H1 (cell line): ENCODE data around the gene IQCE. TPM values are rescaled to one million over a fixed set of nuclear protein-coding genes. Genes with fewer than 3 reads are reported as not detected.

Experiments used
- CTCF ChIA-PET: fragments of 300-600 bp; sonication (Branson Sonifier 250); formaldehyde crosslinking; loops from one replicate; lab custom pipeline; 2021; ENCODE audit not compliant: partially characterized antibody; lab: Charles Lee
- POLR2A ChIA-PET: fragments of 300-600 bp; sonication (Branson Sonifier 250); formaldehyde crosslinking; loops from one replicate; lab custom pipeline; 2021; ENCODE audit warnings: inconsistent platforms; ENCODE audit not compliant: partially characterized antibody; lab: Charles Lee
- DNase-seq, 2 experiments: peaks; one replicate each; pipeline versions ENCODE4 v3.0.0 to v3.0.0-alpha.2; 2010 to 2022; ENCODE audit warnings: low spot score in 2 of 2, low read depth in 1 of 2, mixed read lengths in 1 of 2
- FAIRE-seq: peaks from 2 replicates; lab custom pipeline; 2011; peaks lifted over from hg19 to GRCh38; lab: Jason Lieb, UNC
- H2AFZ ChIP-seq: 2 replicates; pipeline ENCODE4 v1.8.1; 2012; ENCODE audit warnings: low read length, inconsistent platforms
- H2AK5ac ChIP-seq: 2 replicates; pipeline ENCODE4 v1.6.1; 2013; ENCODE audit warnings: low read depth, low read length
- H2BK120ac ChIP-seq: replicated peaks from 2 replicates; pipeline ENCODE3; 2013; ENCODE audit warnings: low read depth, low read length, inconsistent platforms
- H2BK12ac ChIP-seq: 2 replicates; pipeline ENCODE4 v1.6.1; 2013; ENCODE audit warnings: low read depth, low read length
- H2BK15ac ChIP-seq: 2 replicates; pipeline ENCODE4 v1.6.1; 2013; ENCODE audit warnings: low read length
- H2BK20ac ChIP-seq: 2 replicates; pipeline ENCODE4 v1.6.1; 2013; ENCODE audit warnings: low read length
- H2BK5ac ChIP-seq: 2 replicates; pipeline ENCODE4 v1.6.1; 2013; ENCODE audit warnings: low read depth, low read length
- H3K14ac ChIP-seq: 2 replicates; pipeline ENCODE4 v1.6.1; 2013; ENCODE audit warnings: inconsistent platforms; ENCODE audit not compliant: insufficient read length
- H3K18ac ChIP-seq: 2 replicates; pipeline ENCODE4 v1.6.1; 2013; ENCODE audit warnings: low read length; ENCODE audit errors: extremely low read depth
- H3K23ac ChIP-seq: 2 replicates; pipeline ENCODE4 v1.6.1; 2013; ENCODE audit warnings: inconsistent platforms; ENCODE audit not compliant: insufficient read length
- H3K23me2 ChIP-seq: 2 replicates; pipeline ENCODE4 v1.6.1; 2013; ENCODE audit warnings: low read depth, low read length
- H3K27ac ChIP-seq: 2 replicates; pipeline ENCODE4 v1.6.1; 2011; ENCODE audit warnings: low read depth, low read length, inconsistent platforms
- H3K27me3 ChIP-seq, 4 experiments: replicated peaks in 1 of 4; 1 replicate in 1 of 4; 2 replicates in 3 of 4; pipeline versions ENCODE4 v1.6.1 to v1.8.1; 2011 to 2013; ENCODE audit warnings: low read length in 3 of 4, mild to moderate bottlenecking in 3 of 4, inconsistent platforms in 2 of 4, mixed read lengths in 2 of 4, moderate library complexity in 1 of 4; ENCODE audit not compliant: control insufficient read depth in 3 of 4, insufficient read depth in 3 of 4; ENCODE audit errors: extremely low read depth in 1 of 4
- H3K36me3 ChIP-seq, 4 experiments: 2 replicates each; pipeline versions ENCODE4 v1.6.1 to v1.8.1; 2011 to 2013; ENCODE audit warnings: mild to moderate bottlenecking in 4 of 4, low read length in 3 of 4, moderate library complexity in 2 of 4, control low read depth in 1 of 4, inconsistent platforms in 1 of 4; ENCODE audit not compliant: insufficient read depth in 4 of 4, control insufficient read depth in 2 of 4
- H3K4ac ChIP-seq: replicated peaks from 2 replicates; pipeline ENCODE3; 2013; ENCODE audit warnings: low read length, low read depth, mixed read lengths, inconsistent platforms; ENCODE audit not compliant: insufficient read length
- H3K4me1 ChIP-seq, 4 experiments: replicated peaks in 1 of 4; 1 replicate in 1 of 4; 2 replicates in 3 of 4; pipeline versions ENCODE4 v1.6.1 to v1.8.1; 2011 to 2013; ENCODE audit warnings: low read length in 3 of 4, inconsistent platforms in 2 of 4, mixed read lengths in 1 of 4; ENCODE audit not compliant: insufficient read depth in 4 of 4, control insufficient read depth in 3 of 4
- H3K4me2 ChIP-seq, 2 experiments: 2 replicates each; pipeline versions ENCODE4 v1.6.1 to v1.8.1; 2011 to 2013; ENCODE audit warnings: low read depth in 2 of 2, low read length in 2 of 2, control low read depth in 1 of 2, inconsistent platforms in 1 of 2, mild to moderate bottlenecking in 1 of 2; ENCODE audit not compliant: insufficient read depth in 1 of 2
- H3K4me3 ChIP-seq, 4 experiments: fragments of 200-600, 300-600 bp in 1 of 4; sonication (generic), shearing (Covaris generic), sonication (Bioruptor Twin) in 1 of 4; 2 replicates each; pipeline versions ENCODE4 v1.5.1 to v1.8.1; 2011 to 2016; ENCODE audit warnings: low read length in 4 of 4, low read depth in 3 of 4, control low read depth in 2 of 4, inconsistent platforms in 2 of 4, mild to moderate bottlenecking in 2 of 4, mixed read lengths in 1 of 4, moderate library complexity in 1 of 4; ENCODE audit not compliant: insufficient read depth in 2 of 4; ENCODE audit errors: extremely low read depth in 1 of 4
- H3K56ac ChIP-seq: replicated peaks from 2 replicates; pipeline ENCODE3; 2013; ENCODE audit warnings: low read depth, mild to moderate bottlenecking, mixed read lengths, low read length, inconsistent platforms; ENCODE audit not compliant: insufficient read length
- H3K79me1 ChIP-seq: 2 replicates; pipeline ENCODE4 v1.6.1; 2013; ENCODE audit warnings: low read depth, low read length, control low read depth
- H3K79me2 ChIP-seq, 2 experiments: 2 replicates each; pipeline versions ENCODE4 v1.6.1 to v1.8.1; 2012 to 2013; ENCODE audit warnings: low read length in 2 of 2, mild to moderate bottlenecking in 2 of 2, inconsistent platforms in 1 of 2; ENCODE audit not compliant: insufficient read depth in 2 of 2, control insufficient read depth in 1 of 2
- H3K9ac ChIP-seq, 4 experiments: replicated peaks in 1 of 4; 1 replicate in 1 of 4; 2 replicates in 3 of 4; pipeline versions ENCODE4 v1.6.1 to v1.8.1; 2011 to 2013; ENCODE audit warnings: low read depth in 3 of 4, low read length in 3 of 4, control low read depth in 2 of 4, mild to moderate bottlenecking in 2 of 4, moderate library complexity in 2 of 4, inconsistent platforms in 1 of 4; ENCODE audit errors: extremely low read depth in 1 of 4
- H3K9me3 ChIP-seq, 2 experiments: 2 replicates each; pipeline versions ENCODE4 v1.6.1 to v1.8.1; 2012 to 2013; ENCODE audit warnings: mild to moderate bottlenecking in 2 of 2, moderate library complexity in 2 of 2, control low read depth in 1 of 2, inconsistent platforms in 1 of 2, low read depth in 1 of 2, low read length in 1 of 2, mixed read lengths in 1 of 2; ENCODE audit not compliant: insufficient read depth in 2 of 2
- H4K20me1 ChIP-seq, 2 experiments: replicated peaks in 1 of 2; 2 replicates each; pipeline versions ENCODE3 to v1.8.1; 2011 to 2013; ENCODE audit warnings: inconsistent platforms in 2 of 2, low read length in 2 of 2, mild to moderate bottlenecking in 1 of 2; ENCODE audit not compliant: insufficient read depth in 2 of 2, control insufficient read depth in 1 of 2
- H4K5ac ChIP-seq: 2 replicates; pipeline ENCODE4 v1.6.1; 2013; ENCODE audit warnings: low read length, low read depth, mixed read lengths, inconsistent platforms; ENCODE audit not compliant: insufficient read length
- H4K8ac ChIP-seq: 2 replicates; pipeline ENCODE4 v1.8.0; 2013; ENCODE audit warnings: mild to moderate bottlenecking, moderate library complexity, low read length, inconsistent platforms; ENCODE audit not compliant: insufficient read depth; ENCODE audit errors: extremely low read depth
- H4K91ac ChIP-seq: replicated peaks from 2 replicates; pipeline ENCODE3; 2013; ENCODE audit warnings: low read length, mixed read lengths, inconsistent platforms; ENCODE audit not compliant: insufficient read length
- ASH2L ChIP-seq: fragments of 200-600, 300-600 bp; sonication (generic); IDR thresholded peaks from one replicate; pipeline ENCODE4 v1.7.1; 2017; ENCODE audit warnings: low read length
- BCL11A ChIP-seq, 2 experiments: IDR thresholded peaks; one replicate each; pipeline ENCODE4 v1.6.1; 2011; ENCODE audit warnings: low read depth in 2 of 2, low read length in 2 of 2, mild to moderate bottlenecking in 2 of 2
- CBX5 ChIP-seq: fragments of 300-800, 300-1000 bp; sonication (generic); IDR thresholded peaks from 2 replicates; pipeline ENCODE4 v1.7.1; 2016; ENCODE audit warnings: antibody characterized with exemption, low read length, low read depth
- CHD1 ChIP-seq: IDR thresholded peaks from 2 replicates; pipeline ENCODE4 v1.6.1; 2012; ENCODE audit warnings: low read depth, low read length, improper control_type of control experiment
- CREB1 ChIP-seq: IDR thresholded peaks from 2 replicates; pipeline ENCODE4 v1.6.1; 2012; ENCODE audit warnings: inconsistent platforms
- EZH2 ChIP-seq: fragments of 200-600 bp; sonication (generic); IDR thresholded peaks from 2 replicates; pipeline ENCODE4 v1.7.1; 2012; ENCODE audit warnings: low read depth, mild to moderate bottlenecking, moderate library complexity, low read length, inconsistent platforms; ENCODE audit not compliant: severe bottlenecking
- FOSL1 ChIP-seq: IDR thresholded peaks from 2 replicates; pipeline ENCODE4 v1.6.1; 2011; ENCODE audit warnings: mild to moderate bottlenecking, low read depth, low read length, moderate library complexity; ENCODE audit not compliant: insufficient read depth
- JUN ChIP-seq: IDR thresholded peaks from 2 replicates; pipeline ENCODE4 v1.6.1; 2011; ENCODE audit warnings: low read depth, mild to moderate bottlenecking, improper control_type of control experiment, low read length
- KDM4A ChIP-seq: IDR thresholded peaks from one replicate; pipeline ENCODE4 v1.7.1; 2012; ENCODE audit warnings: low read depth, mild to moderate bottlenecking, moderate library complexity, low read length, inconsistent platforms; ENCODE audit not compliant: severe bottlenecking
- POLR2A ChIP-seq, 2 experiments: IDR thresholded peaks; 1 replicate in 1 of 2; 2 replicates in 1 of 2; pipeline ENCODE4 v1.6.1; 2011; ENCODE audit warnings: low read depth in 2 of 2, low read length in 2 of 2, mild to moderate bottlenecking in 2 of 2; ENCODE audit errors: control extremely low read depth in 1 of 2
- RBBP5 ChIP-seq: IDR thresholded peaks from 2 replicates; pipeline ENCODE4 v1.7.1; 2012; ENCODE audit warnings: low read depth, mild to moderate bottlenecking, inconsistent platforms, low read length, moderate library complexity, borderline replicate concordance
- TBP ChIP-seq: IDR thresholded peaks from 2 replicates; pipeline ENCODE4 v1.6.1; 2011; ENCODE audit warnings: low read depth, low read length, improper control_type of control experiment
- USF2 ChIP-seq: IDR thresholded peaks from 2 replicates; pipeline ENCODE4 v1.6.1; 2011; ENCODE audit warnings: low read length, improper control_type of control experiment
- WGBS, 2 experiments: shearing (Covaris generic) in 1 of 2; methylation state at CpG; one replicate each; pipeline versions ENCODE4 v1.1.6 to v1.1.7; 2013 to 2015; ENCODE audit warnings: low lambda C conversion rate in 2 of 2, mixed read lengths in 2 of 2, inconsistent platforms in 1 of 2, low coverage in 1 of 2, missing lambda C conversion rate in 1 of 2; ENCODE audit not compliant: insufficient replicate concordance in 2 of 2, insufficient coverage in 1 of 2, insufficient read length in 1 of 2; ENCODE audit errors: extremely low coverage in 1 of 2, missing lambda C conversion rate in 1 of 2; 5-methylcytosine and 5-hydroxymethylcytosine counted together
- polyA plus RNA-seq, 7 experiments: library from polyadenylated mRNA; depleted of rRNA in 3 of 7; stranded (reverse) in 5 of 7; unstranded in 2 of 7; fragments of >200 nt in 5 of 7; fragments of 200-250 nt in 2 of 7; gene quantifications; 1 replicate in 5 of 7; 2 replicates in 1 of 7; 4 replicates in 1 of 7; pipeline versions ENCODE4 v1.2.1 to v1.2.3, GENCODE V29; 2011 to 2013; ENCODE audit warnings: missing spikeins in 2 of 7, mixed read lengths in 2 of 7
- total RNA-seq: library from RNA; stranded (reverse); fragmentation: NEBNext Ultra II Directional; extraction: Animal tissue kit (Norgen Biotek cat#: 25700); gene quantifications from 2 replicates; pipeline ENCODE4 v1.2.1, GENCODE V29; 2021

The IQCE gene
- total and polyA plus RNA-seq, 2 of the 8 experiments (the other 6 are each of a cell fraction or from before 2014, with no cell fraction given) = 2.2 to 4.9 TPM

GRCh38 chr7:2512713-2513112, 46.1 kb upstream of the IQCE start:
- Histone ChIP-seq H3K4ac (no peak overlapping the region), H3K4me1 (peaks cover 0 to 20% (median 12%) of the 10 kb centered on the region in 4 experiments; a peak in 6 of 7 replicates), H3K4me2 (no peak overlapping the region), H3K9ac (no peak overlapping the region), H2BK120ac (no peak overlapping the region), H3K4me3 (no peak overlapping the region), H3K36me3 (no peaks in the 10 kb centered on the region), H2AK5ac (peak overlapping the region; percentile 17; the same call in 1 of the 2 replicates), H3K79me1 (no peaks in the 10 kb centered on the region), H3K79me2 (no peaks in the 10 kb centered on the region), H3K14ac (no peak overlapping the region), H3K27me3 (peaks cover 0 to 5% (median 0%) of the 10 kb centered on the region in 4 experiments; a peak in 3 of 7 replicates), H4K5ac (no peak overlapping the region), H3K27ac (no peak overlapping the region), H4K20me1 (peaks cover 0 to 4% of the 10 kb centered on the region in 2 experiments), H3K56ac (no peak overlapping the region), H4K8ac (no peak overlapping the region), H2BK15ac (peak overlapping the region; percentile 40; the same call in 1 of the 2 replicates), H3K9me3 (no peaks in the 10 kb centered on the region), H3K18ac (no peak overlapping the region), H2BK12ac (no peak overlapping the region), H2BK20ac (no peak overlapping the region; the same call in 1 of the 2 replicates), H2BK5ac (0 out of 2 replicates have a peak overlapping the region, but pooled peaks have one; percentile 44), H4K91ac (no peak overlapping the region), H2AFZ (no peak overlapping the region), H3K23me2 (peaks cover 12% of the 10 kb centered on the region; the same call in 1 of the 2 replicates), H3K23ac (no peak overlapping the region)
- DNase-seq = no peak
- ChIA-PET CTCF (interaction anchor here (1.2 to 1.7 kb wide), 3 partner anchors 10 to 24 kb away, joined by 3 to 5 read pairs (median 3); no protein-coding TSS in a partner anchor), POLR2A (interaction anchor here (1.3 kb wide), 1 partner anchor 12 kb away, joined by 3 read pairs; no protein-coding TSS in a partner anchor)
- 85% methylated on average over 3 of the region's 3 CpGs; no CpG with 5 or more reads in 1 of the 2 experiments for WGBS, 2 experiments
- FAIRE-seq = no peak
- no peak for TF ChIP-seq KDM4A
- TF ChIP-seq EZH2 = no peak
- TF ChIP-seq ASH2L = no peak
- TF ChIP-seq FOSL1 = no peak
- TF ChIP-seq TBP = no peak
- TF ChIP-seq CBX5 = no peak
- TF ChIP-seq USF2 = no peak
- no peak for TF ChIP-seq RBBP5
- TF ChIP-seq CREB1 = no peak
- no peak for TF ChIP-seq JUN
- TF ChIP-seq BCL11A (IDR thresholded peaks at IDR 0.05; ENCODE audit: low read depth in 2 of 2, low read length in 2 of 2) = no peak
- TF ChIP-seq POLR2A (IDR thresholded peaks at IDR 0.05; ENCODE audit: control extremely low read depth in 1 of 2, low read depth in 2 of 2, low read length in 2 of 2) = no peak
- no peak for TF ChIP-seq CHD1
